GM18519 (cell line): ENCODE measurements around the gene MCU.

ENCODE experiments used
- ATAC-seq: cut with Tn5 transposase; IDR thresholded peaks from one replicate; pipeline ENCODE4 v1.9.1; 2021; ENCODE audit warnings: mild to moderate bottlenecking, moderate library complexity; ENCODE audit not compliant: unreplicated experiment, low FRiP score

MCU gene

DNA sequence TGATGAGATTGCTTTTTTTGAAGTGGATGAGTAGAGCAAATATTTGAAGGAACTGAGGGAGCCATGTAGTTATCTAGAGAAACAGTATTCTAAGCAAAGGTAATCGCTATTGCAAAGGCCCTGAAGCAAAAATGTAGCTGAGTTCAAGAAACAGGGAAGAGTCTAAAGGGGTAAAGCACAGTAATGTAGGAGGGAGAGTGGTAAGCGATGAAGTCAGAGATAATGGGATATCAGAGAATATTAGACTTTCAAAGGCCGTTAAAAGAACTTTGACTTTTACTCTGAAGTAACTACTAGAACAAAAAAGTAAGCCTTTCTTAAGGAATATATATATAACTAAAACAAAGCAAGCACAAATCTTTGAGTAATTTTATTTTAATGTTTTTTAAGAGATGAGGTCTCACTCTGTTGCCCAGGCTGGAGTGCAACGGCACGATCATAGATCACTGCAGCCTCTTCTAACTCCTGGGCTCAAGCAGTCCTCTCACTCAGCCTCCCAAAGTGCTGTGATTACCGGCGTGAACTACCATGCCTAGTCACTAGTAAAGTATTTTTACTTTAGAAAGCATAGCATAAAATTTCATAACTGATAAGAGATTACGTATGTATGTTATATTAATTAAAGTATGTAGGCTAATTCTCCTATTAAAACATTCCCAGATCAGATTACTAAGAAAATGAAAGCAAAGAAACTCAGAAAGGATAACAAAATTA lies 139.9 kb downstream of the MCU start:
- no peak for ATAC-seq

GRCh38 chr10:72832701-72833100 lies 140.8 kb downstream of the MCU start:
- ATAC-seq: no peak

- ATAC-seq: no peak
Measured at GRCh38 chr10:72834183-72834825, 142.4 kb downstream of the MCU start.

DNA sequence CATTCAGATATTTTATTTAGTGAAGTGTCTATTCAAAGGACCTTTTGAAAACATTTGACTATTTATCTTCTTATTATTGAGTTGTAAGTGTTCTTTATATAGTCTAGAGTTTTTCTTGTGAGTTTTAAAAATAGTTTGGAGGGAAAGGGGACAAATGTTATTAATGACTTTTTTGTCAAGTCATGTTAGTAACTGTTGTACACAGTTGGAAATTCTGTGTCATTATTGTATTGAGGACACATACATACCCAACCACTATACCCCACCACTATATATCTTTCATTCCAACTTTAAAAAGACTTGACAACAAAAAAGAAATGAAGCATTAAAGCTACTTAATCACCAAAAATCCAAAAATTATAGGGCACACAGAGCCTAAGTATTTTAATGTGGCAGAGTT lies 148.4 kb downstream of the MCU start:
- ATAC-seq: no peak

- no peak for ATAC-seq
Measured at GRCh38 chr10:72841487-72841886, 149.5 kb downstream of the MCU start.

- no peak for ATAC-seq
Measured at GRCh38 chr10:72842164-72842563, 150.2 kb downstream of the MCU start.

GRCh38 chr10:72846238-72846637 lies 154.3 kb downstream of the MCU start:
- ATAC-seq: no peak

GRCh38 chr10:72847681-72848080 lies 155.7 kb downstream of the MCU start:
- no peak for ATAC-seq

GRCh38 chr10:72850861-72851260 lies 158.9 kb downstream of the MCU start:
- no peak for ATAC-seq

GRCh38 chr10:72851509-72851908 lies 159.6 kb downstream of the MCU start:
- no peak for ATAC-seq

GRCh38 chr10:72852508-72852907 lies 160.6 kb downstream of the MCU start:
- no peak for ATAC-seq

- ATAC-seq: no peak
Measured at GRCh38 chr10:72855129-72855528, 163.2 kb downstream of the MCU start.

DNA sequence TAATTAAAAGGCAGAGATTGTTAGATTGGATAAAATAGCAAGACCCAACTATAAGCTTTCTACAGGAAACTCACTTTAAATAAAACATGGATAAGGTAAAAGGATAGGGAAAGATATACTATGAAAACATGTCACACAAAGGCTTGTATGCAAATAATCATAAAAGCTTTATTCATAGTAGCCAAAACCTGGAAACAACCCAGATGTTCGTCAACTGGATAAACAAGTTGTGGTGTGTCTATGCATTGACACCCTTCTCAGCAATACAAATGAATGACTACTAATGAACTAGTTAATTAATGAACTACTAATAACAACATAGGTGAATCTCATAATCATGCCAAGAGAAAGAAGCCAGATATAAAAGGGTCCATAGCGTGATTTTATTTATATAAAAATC lies 163.8 kb downstream of the MCU start:
- no peak for ATAC-seq

DNA sequence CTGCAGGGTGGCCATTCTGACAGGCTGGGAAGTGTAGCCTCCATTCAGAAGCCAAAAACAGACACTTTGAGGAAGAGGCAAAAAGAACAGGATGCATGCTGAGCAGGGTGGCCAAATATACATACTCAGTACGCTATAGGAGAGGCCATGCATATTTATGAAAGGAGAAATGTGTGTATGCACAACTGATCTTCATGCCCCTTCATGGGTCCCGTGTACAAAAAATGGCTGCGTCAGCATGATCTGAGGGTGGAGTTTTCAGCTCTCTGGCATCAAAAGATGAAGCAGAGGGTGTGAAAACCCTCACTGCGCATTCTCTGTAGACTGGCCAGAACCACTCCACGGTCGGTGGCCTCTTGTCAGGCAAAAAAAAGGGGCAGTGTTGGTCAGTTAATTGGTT lies 166.1 kb downstream of the MCU start:
- no peak for ATAC-seq

DNA sequence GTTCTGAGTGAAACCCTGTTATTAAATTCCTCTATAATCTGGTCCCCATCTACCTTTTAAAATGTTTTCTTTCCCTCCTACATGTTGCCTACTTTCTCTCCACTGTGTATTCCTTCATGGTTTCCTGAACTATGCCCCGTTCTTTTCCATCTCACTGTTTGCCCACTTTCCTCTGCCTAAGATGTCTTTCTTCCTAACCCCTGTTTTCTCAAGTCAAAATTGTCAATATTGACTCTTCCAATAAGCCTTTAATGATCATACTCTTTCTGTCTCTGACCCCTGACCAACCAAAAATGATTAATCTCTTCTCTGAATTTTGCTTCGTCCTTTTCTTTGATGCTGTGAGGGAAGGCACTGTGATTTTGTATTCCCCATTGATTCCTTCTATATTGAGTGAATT lies 171.0 kb downstream of the MCU start:
- ATAC-seq: no peak

GRCh38 chr10:72875250-72876055 lies 183.5 kb downstream of the MCU start:
- no peak for ATAC-seq

DNA sequence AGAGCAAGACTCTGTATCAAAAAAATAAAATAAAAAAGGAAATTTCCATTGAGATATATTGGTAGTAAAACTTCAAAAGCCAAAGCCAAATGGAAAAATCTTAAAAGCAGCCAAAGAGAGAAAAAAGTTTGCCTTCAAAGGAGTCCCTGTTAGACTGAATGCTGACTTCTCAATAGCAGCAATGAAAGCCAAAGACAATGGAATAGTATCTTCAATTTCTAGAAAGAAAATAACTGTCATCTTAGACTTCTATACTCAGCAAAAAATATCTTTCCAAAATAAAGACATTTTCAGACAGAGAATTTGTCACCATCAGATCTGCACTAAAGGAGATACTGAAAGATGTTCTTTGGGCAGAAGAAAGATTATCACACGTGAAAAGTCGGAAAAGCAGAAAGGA lies 187.3 kb downstream of the MCU start:
- ATAC-seq: no peak

DNA sequence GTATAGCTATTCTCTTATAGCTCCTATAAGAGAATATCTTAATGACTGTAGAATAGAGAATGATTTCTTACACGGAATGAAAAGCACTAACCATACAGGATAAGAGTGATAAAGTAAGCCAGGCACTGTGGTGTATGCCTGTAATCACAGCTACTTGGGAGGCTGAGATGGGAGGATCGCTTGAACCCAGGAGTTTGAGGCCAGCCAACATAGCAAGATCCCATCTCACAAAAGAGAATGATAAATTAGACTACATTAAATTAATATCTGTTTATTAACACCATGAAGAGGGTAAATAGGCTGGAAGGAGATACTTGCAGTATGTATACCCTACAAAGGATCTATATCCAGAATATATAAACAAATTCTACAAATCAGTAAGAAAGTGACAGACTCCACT lies 189.3 kb downstream of the MCU start:
- ATAC-seq: no peak

DNA sequence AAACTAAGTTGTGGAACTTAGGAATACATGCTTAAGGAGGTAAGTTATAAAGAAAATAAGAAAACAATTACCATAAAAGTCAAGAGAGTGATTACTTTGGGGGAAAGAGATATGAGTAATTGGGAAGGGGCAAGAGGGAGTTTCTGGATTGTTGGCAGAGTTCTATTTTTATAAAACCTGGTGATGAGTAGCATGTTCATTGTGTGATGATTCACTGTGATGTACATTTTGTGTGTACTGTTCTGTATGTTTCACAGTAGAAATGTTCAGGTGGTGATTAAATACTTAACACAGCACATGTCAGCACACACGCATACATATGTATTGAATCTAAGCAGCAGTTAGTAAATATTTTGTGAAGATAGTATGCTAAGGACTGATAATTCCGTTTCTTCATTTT lies 191.9 kb downstream of the MCU start:
- ATAC-seq: no peak

GRCh38 chr10:72885953-72886352 lies 194.0 kb downstream of the MCU start:
- ATAC-seq: no peak

DNA sequence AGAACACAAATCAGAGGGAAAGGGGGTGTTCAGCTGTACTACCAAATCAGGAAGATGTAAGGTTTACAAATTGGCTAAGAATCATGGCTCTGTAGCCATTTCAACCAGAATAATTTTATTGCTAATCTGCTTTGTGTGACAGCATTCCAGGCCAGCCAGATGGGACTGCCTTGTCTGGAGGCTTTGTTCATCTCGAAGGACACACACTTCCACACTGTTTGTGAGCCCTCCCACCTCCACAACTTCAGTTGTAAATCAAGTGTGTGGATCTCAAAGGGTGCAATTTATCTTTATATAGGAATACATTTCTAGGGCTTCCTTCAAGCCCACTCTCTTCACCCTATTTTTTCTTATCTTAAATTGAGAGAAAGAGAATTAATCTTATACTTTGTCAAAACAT lies 194.7 kb downstream of the MCU start:
- no peak for ATAC-seq

DNA sequence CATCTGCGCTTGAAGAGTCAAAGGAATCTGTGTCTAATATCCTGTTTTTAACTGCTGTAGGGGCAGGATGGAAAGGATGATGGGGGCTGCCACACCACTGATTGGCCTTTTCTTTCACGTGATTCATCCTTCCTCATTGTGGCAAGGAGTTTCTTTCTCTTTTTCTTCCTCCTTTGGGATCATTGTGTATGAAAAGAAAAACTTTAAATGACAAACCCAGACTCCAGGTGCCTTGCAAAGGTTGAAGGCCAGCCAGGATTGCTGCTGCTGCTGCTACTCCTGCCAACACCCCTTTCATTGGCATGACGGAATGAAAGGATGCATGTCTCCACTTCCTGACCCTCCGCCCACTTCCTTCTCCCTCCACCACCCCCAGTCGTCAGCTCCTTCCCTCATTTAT lies 195.1 kb downstream of the MCU start:
- ATAC-seq: no peak
